Measurements from ENCODE around the gene OR8A1.

- TF ChIP-seq CTCF (IDR thresholded peaks at IDR 0.05; ENCODE audit: insufficient read depth, low read depth, low read length) (no peak), EZH2 (IDR thresholded peaks at IDR 0.05; ENCODE audit: insufficient read depth, low read length) (no peak)
Observed at GRCh38 chr11:124533626-124534025, 36.2 kb upstream of the OR8A1 start.

Data from astrocyte (in vitro differentiated cells and primary cell).